Heart right ventricle (tissue), 16 donors: ENCODE results near the gene DUSP22. TPM values are rescaled to one million over a fixed set of nuclear protein-coding genes. Genes with fewer than 3 reads are reported as not detected.

Source experiments
- ATAC-seq, 8 donors: fragments of 200-7000 bp; cut with Tn5 transposase; one replicate each; pipeline ENCODE4 v1.9.1; 2020; ENCODE audit warnings: mild to moderate bottlenecking in 8 of 8, moderate library complexity in 8 of 8, moderate number of reproducible peaks in 1 of 8
- DNase-seq, 2 donors: peaks; one replicate each; pipeline ENCODE4 v3.0.0-alpha.2; 2020
- H3K27ac ChIP-seq, 10 donors: fragments of 200-600 bp; sonication (generic) in 2 of 10; one replicate each; pipeline versions ENCODE4 v1.5.0 to v1.8.0; 2020 to 2022; ENCODE audit warnings: mild to moderate bottlenecking in 3 of 10
- H3K27me3 ChIP-seq, 7 donors: fragments of 200-600 bp; one replicate each; pipeline ENCODE4 v1.8.0; 2021 to 2022; ENCODE audit warnings: mild to moderate bottlenecking in 2 of 7
- H3K36me3 ChIP-seq, 9 donors: fragments of 200-600 bp; sonication (generic) in 1 of 9; one replicate each; pipeline versions ENCODE4 v1.5.0 to v1.8.0; 2020 to 2022; ENCODE audit warnings: mild to moderate bottlenecking in 2 of 9
- H3K4me1 ChIP-seq, 9 donors: fragments of 200-600 bp; sonication (generic) in 1 of 9; one replicate each; pipeline versions ENCODE4 v1.5.0 to v1.8.0; 2020 to 2022; ENCODE audit warnings: mild to moderate bottlenecking in 4 of 9
- H3K4me3 ChIP-seq, 10 donors: fragments of 200-600 bp; sonication (generic) in 2 of 10; one replicate each; pipeline versions ENCODE4 v1.5.0 to v1.8.0; 2020 to 2022; ENCODE audit warnings: mild to moderate bottlenecking in 7 of 10, moderate library complexity in 2 of 10
- H3K9me3 ChIP-seq, 11 donors: fragments of 200-600 bp in 10 of 11; sonication (generic) in 2 of 11; one replicate each; pipeline versions ENCODE4 v1.5.0 to v1.8.0; 2013 to 2022; ENCODE audit warnings: mild to moderate bottlenecking in 2 of 11, control low read depth in 1 of 11, moderate library complexity in 1 of 11
- CTCF ChIP-seq, 9 donors: fragments of 200-600 bp; sonication (generic) in 2 of 9; IDR thresholded peaks; one replicate each; pipeline versions ENCODE4 v1.5.0 to v1.8.0; 2021 to 2022; ENCODE audit warnings: antibody characterized with exemption in 9 of 9, mild to moderate bottlenecking in 5 of 9, moderate library complexity in 1 of 9
- WGBS, 2 donors: extraction: QIAGEN DNeasy Blood & Tissue Kit; methylation state at CpG; one replicate each; pipeline ENCODE4 v1.1.7; 2013; ENCODE audit warnings: inconsistent platforms in 1 of 2; 5-methylcytosine and 5-hydroxymethylcytosine counted together
- intact Hi-C, 10 donors: fragments of 100-400 bp; cut with DNase I; formaldehyde crosslinking; loops; one replicate each; pipeline versions ENCODE4 v1.11.1 to v1.14.2; 2022
- polyA plus RNA-seq, 2 donors: library from polyadenylated mRNA; stranded (reverse); fragments of 200-250 nt; gene quantifications; one replicate each; pipeline ENCODE4 v1.2.3, GENCODE V29; 2013
- total RNA-seq, 10 donors: library from RNA; stranded (reverse); fragmentation: NEBNext Ultra II Directional in 3 of 10; extraction: Animal tissue kit (Norgen Biotek cat#: 25700) in 3 of 10; gene quantifications; one replicate each; pipeline versions ENCODE4 v1.2.1 to v1.2.4, GENCODE V29; 2021 to 2023
- donor health status: Arrhythmogenic right ventricular cardiomyopathy.
- donor health status: ischemic (EF 13 %, LVEDD 7.1; RV severe dilation, severe dysfunction).
- donor health status: healthy with polysubstance abuse.
- donor health status: DM: no; HTN: yes; CAD: no.
- donor health status: DM: no; HTN: no; CAD: no.
- donor health status: ischemic (EF 25% LVEDD 6.9; RV normal size, moderate dysfunction).
- donor health status: ischemic (EF 25% LVEDD 5.7; RV mildly dilated, moderate dysfunction).
- donor health status: healthy.
- donor health status: DM: yes; HTN: yes; CAD: no.
- donor health status: Ischemic cardiomyopathy.
- donor health status: ischemic (EF 35%, LVEDD 5.7; RV mildly dilated, moderate dysfunction).
- donor health status: nonischemic (EF 11% LVEDD 7.7; RV severe dilation, severe dysfunction).
- donor health status: DM: yes; HTN: yes; CAD: no.
- donor health status: PGD.
- donor health status: ischemic (EF 29% LVEDD 5.4; RV normal size, mild dysfunction).
- donor health status: nonischemic (EF 23%, LVEDD 6.1; RV moderate dilation, normal function).

Gene DUSP22
- total and polyA plus RNA-seq, 12 donors = 32.0 to 70.4 (median 51.9) TPM

- 83 to 85% methylated on average over 17 of the region's 17 CpGs for WGBS, 2 donors
- peaks cover 2 to 88% (median 43%) of the 10 kb centered on the region in 9 donors for H3K4me1 ChIP-seq
- no peak overlapping the region for H3K4me3 ChIP-seq
- TF ChIP-seq CTCF (IDR thresholded peaks at IDR 0.05) = no peak
- H3K27me3 ChIP-seq = peaks cover 0 to 4% (median 0%) of the 10 kb centered on the region in 7 donors
- intact Hi-C loops = loop anchor here in 3 of 10 donors (5.0 kb wide), 2 partner anchors 42 to 98 kb away; no protein-coding TSS in a partner anchor
- H3K9me3 ChIP-seq = no peaks in the 10 kb centered on the region
- ATAC-seq (no peak), DNase-seq (no peak)
- H3K36me3 ChIP-seq = no peaks in the 10 kb centered on the region
- peak overlapping the region in 3 of 10 donors; percentile 42 to 99 (median 98) for H3K27ac ChIP-seq
Observed at GRCh38 chr6:294656-295565, 2.6 kb downstream of the DUSP22 start.

GRCh38 chr6:296151-297122, 4.2 kb downstream of the DUSP22 start:
- intact Hi-C loops = loop anchor here in 1 of 10 donors (5.0 kb wide), 1 partner anchor 41 kb away; no protein-coding TSS in a partner anchor
- Histone ChIP-seq H3K9me3 (no peaks in the 10 kb centered on the region), H3K27me3 (peaks cover 0 to 4% (median 0%) of the 10 kb centered on the region in 7 donors), H3K27ac (peak overlapping the region in 7 of 10 donors; percentile 20 to 69 (median 37)), H3K4me1 (peaks cover 2 to 77% (median 38%) of the 10 kb centered on the region in 9 donors), H3K36me3 (no peaks in the 10 kb centered on the region), H3K4me3 (no peak overlapping the region)
- DNase-seq (peak in 1 of 2 donors; percentile 43), ATAC-seq (no peak)
- peak in 1 of 9 donors; percentile 14 for TF ChIP-seq CTCF (IDR thresholded peaks at IDR 0.05)
- WGBS, 2 donors = 46 to 53% methylated on average over 9 of the region's 9 CpGs

GRCh38 chr6:297571-298232, 5.4 kb downstream of the DUSP22 start:
- intact Hi-C loops = loop anchor here in 1 of 10 donors (5.0 kb wide), 1 partner anchor 40 kb away; no protein-coding TSS in a partner anchor
- H3K36me3 ChIP-seq = peaks cover 0 to 8% (median 0%) of the 10 kb centered on the region in 9 donors
- ATAC-seq = no peak
- peaks cover 2 to 75% (median 38%) of the 10 kb centered on the region in 9 donors for H3K4me1 ChIP-seq
- H3K27ac ChIP-seq = peak overlapping the region in 7 of 10 donors; percentile 15 to 69 (median 36)
- 58 to 63% methylated on average over 6 of the region's 6 CpGs for WGBS, 2 donors
- H3K27me3 ChIP-seq = peaks cover 0 to 4% (median 0%) of the 10 kb centered on the region in 7 donors
- no peak for TF ChIP-seq CTCF (IDR thresholded peaks at IDR 0.05)
- DNase-seq = no peak
- H3K9me3 ChIP-seq = no peaks in the 10 kb centered on the region
- no peak overlapping the region for H3K4me3 ChIP-seq
